A204.1 (cell line): ENCODE results near the gene TRERF1.
"Not testable (repeated sequence)": the region's sequence is repeated elsewhere in the genome, so short reads cannot be mapped to it uniquely, and the experiment has no call there.

ENCODE experiments used
- FAIRE-seq: peaks from 2 replicates; lab custom pipeline; 2012; peaks lifted over from hg19 to GRCh38; lab: Jason Lieb, UNC

TRERF1 gene

GRCh38 chr6:42217519-42218367 is 234.0 kb downstream of the TRERF1 start, which contains the start of gene MRPS10:
TSS of gene MRPS10 (minus strand) at chr6:42217861. CDS start at chr6:42217849, 12 bp downstream.
- peak; percentile 95 for FAIRE-seq

- no peak for FAIRE-seq
Measured at GRCh38 chr6:42217157-42217518, 234.6 kb downstream of the TRERF1 start.

GRCh38 chr6:42216495-42216894 is 235.2 kb downstream of the TRERF1 start:
- not testable (repeated sequence) for FAIRE-seq

GRCh38 chr6:42212442-42212841 is 239.3 kb downstream of the TRERF1 start:
- FAIRE-seq: no peak

- no peak for FAIRE-seq
Measured at GRCh38 chr6:42211726-42212125, 240.0 kb downstream of the TRERF1 start.

GRCh38 chr6:42210551-42210950 is 241.2 kb downstream of the TRERF1 start:
- no peak for FAIRE-seq

GRCh38 chr6:42207559-42207958 is 244.2 kb downstream of the TRERF1 start:
- FAIRE-seq: not testable (repeated sequence)

GRCh38 chr6:42204768-42205282 is 246.9 kb downstream of the TRERF1 start:
- FAIRE-seq: no peak

- FAIRE-seq: no peak
Measured at GRCh38 chr6:42203183-42203582, 248.5 kb downstream of the TRERF1 start.

- FAIRE-seq: not testable (repeated sequence)
Measured at GRCh38 chr6:42202131-42202915, 249.4 kb downstream of the TRERF1 start.

GRCh38 chr6:42201382-42201781 is 250.3 kb downstream of the TRERF1 start:
- no peak for FAIRE-seq

GRCh38 chr6:42200035-42200434 is 251.7 kb downstream of the TRERF1 start:
- FAIRE-seq: no peak

GRCh38 chr6:42199106-42199981 is 252.4 kb downstream of the TRERF1 start:
- FAIRE-seq: no peak

- FAIRE-seq: no peak
Measured at GRCh38 chr6:42197555-42198362, 254.0 kb downstream of the TRERF1 start.

GRCh38 chr6:42195415-42195814 is 256.3 kb downstream of the TRERF1 start:
- no peak for FAIRE-seq

GRCh38 chr6:42194056-42194455 is 257.7 kb downstream of the TRERF1 start:
- no peak for FAIRE-seq

- no peak for FAIRE-seq
Measured at GRCh38 chr6:42193491-42193894, 258.2 kb downstream of the TRERF1 start.

GRCh38 chr6:42192385-42192784 is 259.3 kb downstream of the TRERF1 start:
- not testable (repeated sequence) for FAIRE-seq

GRCh38 chr6:42190554-42191183 is 261.1 kb downstream of the TRERF1 start:
- no peak for FAIRE-seq

- FAIRE-seq: no peak
Measured at GRCh38 chr6:42188406-42188805, 263.3 kb downstream of the TRERF1 start.

GRCh38 chr6:42185597-42185996 is 266.1 kb downstream of the TRERF1 start:
- FAIRE-seq: no peak
